Right atrium auricular region (tissue), 2 donors: ENCODE measurements around the gene BBOX1. TPM values are rescaled to one million over a fixed set of nuclear protein-coding genes. Genes with fewer than 3 reads are reported as not detected.

ENCODE experiments used
- DNase-seq: peaks from one replicate; pipeline ENCODE4 v3.0.0-alpha.2; 2019; ENCODE audit warnings: low spot score
- H3K27ac ChIP-seq, 2 donors: fragments of 200-600 bp; sonication (generic); 1 replicate in 1 of 2; 2 replicates in 1 of 2; pipeline ENCODE4 v1.5.1; 2016 to 2019
- H3K27me3 ChIP-seq, 2 donors: fragments of 200-600 bp; sonication (generic); one replicate each; pipeline versions ENCODE4 v1.5.1 to v1.6.0; 2017 to 2019
- H3K36me3 ChIP-seq: fragments of 200-600 bp; sonication (generic); one replicate; pipeline ENCODE4 v1.5.1; 2016
- H3K4me1 ChIP-seq, 2 donors: fragments of 200-600 bp; sonication (generic); one replicate each; pipeline versions ENCODE4 v1.5.1 to v1.6.0; 2017 to 2019
- H3K4me3 ChIP-seq, 2 donors: fragments of 200-600 bp; sonication (generic); 1 replicate in 1 of 2; 2 replicates in 1 of 2; pipeline ENCODE4 v1.5.1; 2017 to 2019; ENCODE audit warnings: mild to moderate bottlenecking in 1 of 2, moderate library complexity in 1 of 2
- H3K9me3 ChIP-seq, 2 donors: fragments of 200-600 bp; sonication (generic); one replicate each; pipeline ENCODE4 v1.5.1; 2019
- total RNA-seq, 2 donors: library from RNA; depleted of rRNA; stranded (reverse); fragments of >200 nt; gene quantifications; one replicate each; pipeline ENCODE4 v1.1.0, GENCODE V29; 2016
- TF ChIP-seq, protein P1 (sequence below), 2 donors: fragments of 200-600 bp; sonication (generic); IDR thresholded peaks; one replicate each; pipeline ENCODE4 v1.5.1; 2019; ENCODE audit warnings: antibody characterized with exemption in 2 of 2

The BBOX1 gene
- total RNA-seq, 2 donors from 2014 or later: not detected

DNA sequence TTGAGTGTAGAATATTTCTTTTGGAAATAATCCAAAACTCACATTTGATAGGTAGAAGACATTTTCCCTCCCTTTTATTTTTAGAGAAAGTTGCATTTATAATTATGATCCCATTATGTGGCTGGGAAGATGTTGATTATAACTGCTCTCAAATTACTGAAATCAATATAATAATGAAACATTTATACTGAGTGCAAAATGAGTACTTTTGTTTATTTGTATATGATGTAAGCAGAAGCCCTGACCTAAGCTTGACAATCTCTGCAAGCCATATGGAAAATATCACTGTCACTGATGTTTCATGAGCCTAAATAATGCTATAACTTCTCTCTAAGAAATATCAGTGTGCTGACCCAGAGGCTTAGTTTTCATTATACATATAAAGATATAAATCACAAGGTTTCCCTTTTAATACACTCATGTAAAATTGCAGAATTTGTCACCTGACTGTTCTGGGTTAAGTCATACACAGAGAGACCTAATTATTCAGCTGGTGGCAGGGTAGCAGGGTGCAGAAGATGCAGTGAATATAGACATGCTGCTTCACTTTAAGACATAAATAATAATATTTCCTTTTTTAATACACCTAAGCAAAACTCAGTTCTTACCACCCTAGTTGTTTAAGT is 99.2 kb downstream of the BBOX1 start:
- no peak overlapping the region for H3K4me3 ChIP-seq
- DNase-seq: no peak
- H3K36me3 ChIP-seq: no peaks in the 10 kb centered on the region
- TF ChIP-seq, protein P1, sequence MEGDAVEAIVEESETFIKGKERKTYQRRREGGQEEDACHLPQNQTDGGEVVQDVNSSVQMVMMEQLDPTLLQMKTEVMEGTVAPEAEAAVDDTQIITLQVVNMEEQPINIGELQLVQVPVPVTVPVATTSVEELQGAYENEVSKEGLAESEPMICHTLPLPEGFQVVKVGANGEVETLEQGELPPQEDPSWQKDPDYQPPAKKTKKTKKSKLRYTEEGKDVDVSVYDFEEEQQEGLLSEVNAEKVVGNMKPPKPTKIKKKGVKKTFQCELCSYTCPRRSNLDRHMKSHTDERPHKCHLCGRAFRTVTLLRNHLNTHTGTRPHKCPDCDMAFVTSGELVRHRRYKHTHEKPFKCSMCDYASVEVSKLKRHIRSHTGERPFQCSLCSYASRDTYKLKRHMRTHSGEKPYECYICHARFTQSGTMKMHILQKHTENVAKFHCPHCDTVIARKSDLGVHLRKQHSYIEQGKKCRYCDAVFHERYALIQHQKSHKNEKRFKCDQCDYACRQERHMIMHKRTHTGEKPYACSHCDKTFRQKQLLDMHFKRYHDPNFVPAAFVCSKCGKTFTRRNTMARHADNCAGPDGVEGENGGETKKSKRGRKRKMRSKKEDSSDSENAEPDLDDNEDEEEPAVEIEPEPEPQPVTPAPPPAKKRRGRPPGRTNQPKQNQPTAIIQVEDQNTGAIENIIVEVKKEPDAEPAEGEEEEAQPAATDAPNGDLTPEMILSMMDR (IDR thresholded peaks at IDR 0.05): no peak
- no peak overlapping the region for H3K27ac ChIP-seq
- H3K4me1 ChIP-seq: no peaks in the 10 kb centered on the region
- H3K27me3 ChIP-seq: no peaks in the 10 kb centered on the region
- peaks cover 7 to 36% of the 10 kb centered on the region in 2 donors for H3K9me3 ChIP-seq

DNA sequence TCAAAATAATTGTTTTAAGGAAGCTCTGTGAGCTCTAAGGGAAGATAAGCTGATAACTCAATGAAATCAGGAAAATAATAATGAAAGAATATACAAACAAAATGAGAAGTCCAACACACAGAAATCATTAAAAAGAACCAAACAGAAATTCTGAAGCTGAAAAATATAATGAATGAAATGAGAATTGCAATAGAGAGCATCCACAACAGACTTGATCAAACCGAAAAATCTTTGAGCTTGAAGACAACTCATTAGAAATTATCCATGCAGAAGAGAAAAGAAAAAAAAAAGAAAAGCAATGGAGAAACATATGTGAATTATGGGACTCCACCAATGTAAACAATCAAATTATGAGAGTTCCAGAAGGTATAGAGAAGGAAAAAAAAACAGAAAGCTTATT is 101.0 kb downstream of the BBOX1 start:
- TF ChIP-seq, protein P1 (IDR thresholded peaks at IDR 0.05): no peak
- H3K27ac ChIP-seq: no peak overlapping the region

DNA sequence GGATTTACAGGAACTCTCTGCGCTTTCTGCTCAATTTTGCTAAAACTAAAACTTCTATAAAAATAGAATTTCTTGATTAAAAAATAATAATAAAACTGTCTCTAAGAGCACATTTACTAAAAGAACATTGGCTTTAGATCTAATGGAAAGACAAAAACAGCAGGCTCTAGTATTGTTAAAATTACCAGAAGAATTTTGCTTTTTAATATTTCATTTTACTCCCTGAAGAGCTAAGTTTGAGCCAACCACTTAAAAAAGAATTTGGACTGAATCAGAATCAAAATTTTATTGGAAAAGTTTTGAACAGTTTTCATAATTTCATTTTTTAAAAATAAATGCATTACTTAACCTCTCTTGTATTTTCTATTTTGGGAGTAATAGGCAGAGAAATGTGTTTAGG is 107.3 kb downstream of the BBOX1 start:
- TF ChIP-seq, protein P1 (IDR thresholded peaks at IDR 0.05): no peak
- H3K27me3 ChIP-seq: no peaks in the 10 kb centered on the region
- no peaks in the 10 kb centered on the region for H3K9me3 ChIP-seq
- no peaks in the 10 kb centered on the region for H3K4me1 ChIP-seq
- H3K27ac ChIP-seq: no peak overlapping the region
- DNase-seq: no peak
- H3K36me3 ChIP-seq: no peaks in the 10 kb centered on the region
- H3K4me3 ChIP-seq: no peak overlapping the region

More for the DNA sequence above, 101.0 kb downstream of the BBOX1 start:
- Histone ChIP-seq H3K36me3 (no peaks in the 10 kb centered on the region), H3K9me3 (peaks cover 0 to 20% of the 10 kb centered on the region in 2 donors), H3K4me1 (no peaks in the 10 kb centered on the region), H3K27me3 (no peaks in the 10 kb centered on the region), H3K4me3 (no peak overlapping the region)
- no peak for DNase-seq

DNA sequence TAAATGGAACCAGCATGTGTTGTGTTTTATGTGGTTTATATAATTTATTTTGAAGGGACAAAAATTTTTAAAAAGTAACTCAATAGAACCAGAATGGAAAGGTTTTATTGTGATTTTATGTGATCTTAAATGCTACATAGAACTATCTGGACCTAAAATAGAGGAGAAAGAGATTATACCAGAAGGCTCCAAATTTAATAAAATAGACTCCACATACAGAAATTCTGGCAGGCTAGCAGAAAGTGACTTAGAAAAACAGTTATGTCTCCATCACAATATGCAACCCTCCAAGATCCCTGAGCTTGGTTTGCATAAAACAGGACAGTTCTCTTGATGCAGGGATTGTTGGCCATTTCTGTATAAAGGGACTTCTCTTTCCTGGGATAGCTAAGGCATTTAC is 107.9 kb downstream of the BBOX1 start:
- DNase-seq: no peak
- Histone ChIP-seq H3K27ac (no peak overlapping the region), H3K36me3 (no peaks in the 10 kb centered on the region), H3K4me1 (no peaks in the 10 kb centered on the region), H3K27me3 (no peaks in the 10 kb centered on the region), H3K9me3 (no peaks in the 10 kb centered on the region), H3K4me3 (no peak overlapping the region)
- TF ChIP-seq, protein P1 (IDR thresholded peaks at IDR 0.05): no peak

DNA sequence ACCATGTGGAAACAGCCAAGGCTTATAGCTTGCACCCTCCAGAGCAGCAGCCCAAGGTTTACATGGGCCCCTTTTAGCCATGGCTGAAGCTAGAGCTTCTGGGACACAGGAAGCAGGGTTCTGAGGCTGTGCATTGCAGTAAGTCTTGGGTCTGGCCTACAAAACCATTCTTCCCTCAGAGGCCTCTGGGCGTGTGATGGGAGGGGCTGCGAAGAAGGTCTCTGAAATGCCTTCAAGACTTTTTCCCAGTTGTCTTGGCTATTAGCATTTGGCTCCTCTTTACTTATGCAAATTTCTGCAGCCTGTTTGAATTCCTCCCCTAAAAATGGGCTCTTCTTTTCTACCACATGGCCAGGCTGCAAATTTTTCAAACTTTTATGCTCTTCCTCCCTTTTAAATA is 109.5 kb downstream of the BBOX1 start:
- TF ChIP-seq, protein P1 (IDR thresholded peaks at IDR 0.05): no peak
- H3K9me3 ChIP-seq: no peaks in the 10 kb centered on the region
- H3K27ac ChIP-seq: no peak overlapping the region
- DNase-seq: no peak
- no peaks in the 10 kb centered on the region for H3K4me1 ChIP-seq
- no peaks in the 10 kb centered on the region for H3K36me3 ChIP-seq
- H3K27me3 ChIP-seq: no peaks in the 10 kb centered on the region
- H3K4me3 ChIP-seq: no peak overlapping the region

DNA sequence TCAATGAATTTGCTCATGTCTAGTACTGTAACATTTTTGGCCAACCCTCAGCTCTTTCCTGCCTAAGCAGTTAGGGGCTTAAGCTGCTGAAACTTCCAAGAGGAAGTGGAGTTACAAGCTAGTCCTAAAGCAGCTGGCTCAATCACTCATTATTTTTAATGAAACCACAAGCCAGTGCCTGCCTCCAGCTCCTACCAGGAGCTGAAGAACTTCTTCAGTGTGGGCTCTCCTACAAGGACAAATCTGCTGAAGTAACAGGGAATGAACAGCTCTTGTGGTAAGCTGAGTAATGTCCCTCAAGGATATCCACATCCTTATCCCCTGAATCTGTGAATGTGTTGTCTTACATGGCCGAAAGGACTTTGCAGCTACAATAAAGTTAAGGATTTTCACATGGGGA is 112.5 kb downstream of the BBOX1 start:
- Histone ChIP-seq H3K36me3 (no peaks in the 10 kb centered on the region), H3K9me3 (no peaks in the 10 kb centered on the region), H3K4me1 (no peaks in the 10 kb centered on the region), H3K4me3 (no peak overlapping the region), H3K27me3 (no peaks in the 10 kb centered on the region), H3K27ac (no peak overlapping the region)
- DNase-seq: no peak
- TF ChIP-seq, protein P1 (IDR thresholded peaks at IDR 0.05): no peak
